HG02852 (cell line): Measurements from ENCODE around the gene COL21A1.

Experiments used
- ATAC-seq: cut with Tn5 transposase; IDR thresholded peaks from one replicate; pipeline ENCODE4 v1.9.1; 2021; ENCODE audit warnings: mild to moderate bottlenecking, moderate library complexity; ENCODE audit not compliant: unreplicated experiment

The COL21A1 gene

GRCh38 chr6:56055081-56055704, 192.2 kb downstream of the COL21A1 start:
- ATAC-seq = no peak

DNA sequence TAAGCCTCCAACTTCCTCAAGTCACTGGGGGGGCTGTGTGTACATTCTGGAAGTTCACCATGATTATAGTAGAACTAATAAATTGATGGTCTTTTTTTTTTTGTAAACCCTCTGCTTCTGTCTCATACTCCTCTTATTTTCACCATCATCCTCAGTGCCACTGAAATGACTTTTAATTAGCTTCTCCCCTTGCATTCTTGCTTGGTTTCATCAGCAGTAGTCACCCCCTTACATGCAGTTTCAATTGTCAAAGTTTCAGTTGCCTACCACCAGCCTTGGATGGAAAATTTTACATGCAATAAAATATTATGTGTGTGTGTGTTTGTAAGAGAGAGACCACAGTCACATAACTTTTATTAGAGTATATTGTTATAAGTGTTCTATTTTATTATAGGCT, 196.2 kb downstream of the COL21A1 start:
- no peak for ATAC-seq

GRCh38 chr6:56050530-56051201, 196.7 kb downstream of the COL21A1 start:
- no peak for ATAC-seq

GRCh38 chr6:56048601-56049000, 198.8 kb downstream of the COL21A1 start:
- ATAC-seq = no peak

GRCh38 chr6:56047931-56048540, 199.3 kb downstream of the COL21A1 start:
- ATAC-seq = no peak

- ATAC-seq = no peak
These were observed 200.8 kb downstream of the COL21A1 start for GRCh38 chr6:56046576-56046975.

GRCh38 chr6:56043761-56044160, 203.6 kb downstream of the COL21A1 start:
- ATAC-seq = no peak

DNA sequence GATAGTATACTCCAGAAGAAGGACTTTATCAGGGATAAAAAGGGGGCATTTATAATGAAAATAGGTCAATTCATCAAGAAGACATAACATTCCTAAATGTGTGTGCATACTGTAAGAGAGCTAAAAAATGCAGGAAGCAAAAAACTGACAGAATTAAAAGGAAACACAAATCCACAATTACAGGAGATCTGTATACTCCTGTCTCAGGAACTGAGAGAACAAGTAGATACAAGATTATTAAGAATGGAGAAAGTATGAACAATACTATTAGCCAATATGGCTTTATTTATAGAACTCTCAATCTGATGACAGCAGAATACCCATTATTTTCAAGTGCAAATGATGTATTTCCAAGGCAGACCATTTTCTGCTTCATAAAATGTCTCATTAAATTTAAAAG, 204.3 kb downstream of the COL21A1 start:
- ATAC-seq = no peak

DNA sequence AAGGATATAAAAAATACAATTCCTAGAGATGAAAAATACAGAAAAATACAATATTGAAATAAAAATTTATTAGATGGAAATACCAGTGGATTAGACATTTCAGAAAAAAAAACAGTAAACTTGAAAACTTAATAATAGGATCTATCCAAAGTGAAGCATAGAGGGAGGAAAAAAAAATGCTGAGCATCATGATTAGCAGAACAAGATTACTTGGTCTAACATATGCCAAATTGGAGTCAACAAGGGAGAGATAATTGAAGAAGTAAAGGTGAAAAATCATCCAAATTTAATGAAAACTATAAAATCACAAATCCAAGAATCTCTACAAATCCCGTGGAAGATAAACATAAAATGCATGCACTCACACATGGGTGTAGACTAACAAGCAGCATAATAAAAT, 205.8 kb downstream of the COL21A1 start:
- ATAC-seq = no peak

DNA sequence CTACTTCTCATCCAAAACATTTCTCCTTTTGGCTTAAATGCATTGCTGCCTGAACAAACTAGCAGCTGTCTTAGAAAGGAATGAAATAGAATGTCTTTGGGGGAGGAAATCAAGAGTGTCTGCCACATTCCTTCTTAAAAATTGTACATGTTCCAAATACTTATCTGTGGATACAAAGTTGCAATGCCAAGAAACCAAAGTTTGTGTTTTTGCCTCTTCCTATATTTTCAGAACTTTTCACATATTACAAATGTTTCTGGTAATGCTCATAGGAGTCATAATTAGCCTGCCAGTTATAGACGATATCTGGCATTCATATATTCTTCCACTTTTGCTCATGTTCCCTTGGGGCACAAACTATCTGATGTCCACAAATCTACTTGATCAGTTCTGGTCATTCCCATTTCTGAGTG, 206.5 kb downstream of the COL21A1 start:
- no peak for ATAC-seq

DNA sequence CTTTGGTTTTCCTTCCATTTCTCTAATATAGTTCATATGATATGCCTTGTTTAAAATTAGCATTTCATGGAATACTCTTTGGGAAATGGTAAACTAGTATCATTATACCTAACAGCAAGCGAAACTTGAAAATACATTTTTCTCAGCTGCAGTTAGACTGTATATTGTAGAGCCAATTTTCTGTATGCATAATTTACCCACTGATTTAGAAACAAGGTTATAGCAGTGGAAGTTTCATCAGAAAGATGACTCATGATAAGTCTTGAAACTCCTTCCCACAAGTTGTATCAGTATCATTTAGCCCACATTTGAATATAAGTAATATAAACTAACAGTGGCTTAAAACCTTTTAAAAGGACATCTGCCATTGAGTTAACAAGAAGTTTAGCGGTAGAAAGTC, 207.2 kb downstream of the COL21A1 start:
- ATAC-seq = no peak

DNA sequence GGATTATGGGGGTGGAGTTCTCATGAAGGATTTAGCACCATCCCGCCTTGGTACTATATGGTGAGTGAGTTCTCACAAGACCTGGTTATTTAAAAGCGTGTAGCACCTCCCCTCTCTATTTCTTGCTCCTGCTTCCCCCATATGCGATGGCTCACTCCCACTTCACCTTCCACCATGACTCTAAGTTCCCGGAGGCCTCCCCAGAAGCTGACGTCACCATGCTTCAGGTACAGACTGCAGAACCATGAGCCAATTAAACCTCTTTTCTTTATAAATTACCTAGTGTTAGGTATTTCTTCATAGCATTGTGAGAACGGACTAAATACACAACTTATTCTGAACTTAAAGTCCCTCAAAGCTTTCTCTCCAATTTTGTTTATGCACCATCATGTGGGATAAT, 208.6 kb downstream of the COL21A1 start:
- no peak for ATAC-seq

DNA sequence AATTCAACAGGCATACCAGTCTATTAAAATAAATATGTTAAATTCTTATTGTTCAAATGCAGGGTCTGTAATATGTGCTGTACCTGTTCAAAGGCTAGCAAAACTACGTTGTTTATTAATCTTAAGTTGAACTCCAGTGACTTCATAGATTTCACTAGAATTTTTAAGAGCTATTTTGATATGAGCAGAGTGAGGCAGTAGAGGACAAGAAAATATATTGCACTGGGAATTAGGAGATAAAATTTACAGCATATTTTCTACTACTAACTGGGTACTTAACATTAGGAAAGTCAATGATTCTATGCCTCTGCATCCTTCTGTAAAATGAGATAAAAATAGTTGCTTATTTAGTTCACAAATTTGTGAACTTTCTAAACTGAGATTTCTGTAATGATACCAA, 209.8 kb downstream of the COL21A1 start:
- no peak for ATAC-seq

GRCh38 chr6:56036916-56037600, 210.3 kb downstream of the COL21A1 start:
- ATAC-seq = no peak

DNA sequence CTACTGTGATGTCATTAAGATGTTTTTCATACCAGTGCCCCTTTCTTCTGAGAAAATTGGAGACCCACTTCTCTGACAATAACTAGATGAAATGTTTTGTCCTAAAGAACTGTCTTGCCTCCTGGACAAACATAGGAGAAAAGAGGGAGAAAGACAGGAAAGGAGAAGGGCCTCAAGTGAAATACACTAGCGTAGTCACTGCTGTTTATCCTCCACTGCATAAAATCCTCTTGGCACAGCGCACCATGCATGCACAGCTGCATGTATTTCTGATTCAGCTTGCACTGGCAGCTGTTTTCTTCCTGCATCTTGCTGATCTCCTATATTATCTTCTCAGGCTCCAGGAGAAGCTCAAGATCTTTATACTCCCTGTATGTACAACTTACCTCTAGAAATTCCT, 214.0 kb downstream of the COL21A1 start:
- no peak for ATAC-seq

- no peak for ATAC-seq
These were observed 214.6 kb downstream of the COL21A1 start for GRCh38 chr6:56032715-56033260.

DNA sequence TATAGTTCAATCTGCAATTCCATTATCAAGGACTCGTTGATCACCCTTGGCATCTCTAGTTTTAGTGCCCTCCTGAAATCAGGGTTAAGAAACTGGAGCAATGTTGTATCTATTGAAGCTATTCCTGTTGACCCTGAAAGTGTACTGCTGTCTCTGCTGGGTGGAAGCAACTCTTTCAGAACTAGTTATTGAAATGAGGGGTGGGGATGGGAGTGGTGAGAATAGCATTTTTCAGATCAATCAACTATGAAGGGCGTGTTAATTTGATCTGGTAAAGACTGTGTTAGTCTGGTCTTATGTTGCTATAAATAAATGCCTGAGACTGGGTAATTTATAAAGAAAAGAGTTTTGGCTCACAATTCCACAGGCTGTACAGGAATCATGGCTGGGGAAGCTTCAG, 219.5 kb downstream of the COL21A1 start:
- no peak for ATAC-seq

- no peak for ATAC-seq
These were observed 220.8 kb downstream of the COL21A1 start for GRCh38 chr6:56026455-56027180.

DNA sequence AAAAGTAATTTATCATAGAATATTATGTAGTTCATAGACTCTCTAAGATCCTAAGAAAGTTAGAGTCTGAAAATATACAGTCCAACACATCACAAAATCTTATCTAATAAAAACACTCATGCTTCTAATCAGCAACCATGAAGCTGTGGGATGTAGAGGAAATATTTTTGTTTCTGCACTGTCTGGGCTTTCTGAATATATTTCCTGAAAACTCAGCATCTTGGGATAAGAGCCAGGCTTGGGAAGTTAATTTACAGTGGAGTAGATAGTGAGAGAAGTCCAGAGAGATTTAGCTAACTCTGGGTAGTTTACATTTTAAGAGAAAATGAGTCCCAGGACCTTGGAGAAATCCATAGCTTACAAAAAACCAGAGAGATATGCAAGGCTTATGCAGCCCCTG, 221.6 kb downstream of the COL21A1 start:
- no peak for ATAC-seq

DNA sequence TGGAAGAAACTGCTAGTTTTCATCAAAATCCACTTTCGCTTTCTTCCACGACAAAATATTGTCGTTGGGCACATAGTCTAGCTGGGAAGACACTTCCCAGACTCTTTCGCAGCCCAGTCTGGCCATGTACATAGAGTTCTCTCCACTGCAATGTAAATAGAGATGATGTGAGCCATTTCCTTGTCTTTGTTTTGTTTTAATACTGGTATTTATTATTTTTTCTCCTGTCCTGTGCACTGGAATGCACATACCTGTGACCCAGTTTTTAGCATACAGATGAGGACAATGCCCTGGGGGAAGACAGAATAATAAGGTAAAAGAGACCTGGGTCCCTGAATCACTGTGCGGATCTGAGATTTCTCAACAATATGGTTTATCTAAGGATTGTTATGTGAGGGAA, 222.4 kb downstream of the COL21A1 start:
- ATAC-seq = no peak

GRCh38 chr6:56023829-56024228, 223.6 kb downstream of the COL21A1 start:
- ATAC-seq = no peak
